Left forelimb (tissue), 1 donor: ENCODE measurements around the gene ECE2.

Experiments used
- DNase-seq: peaks from one replicate; pipeline ENCODE4 v3.0.0-alpha.2; 2018; ENCODE audit warnings: low spot score

ECE2 gene

GRCh38 chr3:184275961-184276910, at the start of gene ECE2:
Gene ECE2, plus strand, starts transcription at chr3:184276022. Its CDS starts 132 bp downstream, at chr3:184276154.
- no peak for DNase-seq

GRCh38 chr3:184227481-184227935, 48.3 kb upstream of the ECE2 start:
- DNase-seq: no peak

DNA sequence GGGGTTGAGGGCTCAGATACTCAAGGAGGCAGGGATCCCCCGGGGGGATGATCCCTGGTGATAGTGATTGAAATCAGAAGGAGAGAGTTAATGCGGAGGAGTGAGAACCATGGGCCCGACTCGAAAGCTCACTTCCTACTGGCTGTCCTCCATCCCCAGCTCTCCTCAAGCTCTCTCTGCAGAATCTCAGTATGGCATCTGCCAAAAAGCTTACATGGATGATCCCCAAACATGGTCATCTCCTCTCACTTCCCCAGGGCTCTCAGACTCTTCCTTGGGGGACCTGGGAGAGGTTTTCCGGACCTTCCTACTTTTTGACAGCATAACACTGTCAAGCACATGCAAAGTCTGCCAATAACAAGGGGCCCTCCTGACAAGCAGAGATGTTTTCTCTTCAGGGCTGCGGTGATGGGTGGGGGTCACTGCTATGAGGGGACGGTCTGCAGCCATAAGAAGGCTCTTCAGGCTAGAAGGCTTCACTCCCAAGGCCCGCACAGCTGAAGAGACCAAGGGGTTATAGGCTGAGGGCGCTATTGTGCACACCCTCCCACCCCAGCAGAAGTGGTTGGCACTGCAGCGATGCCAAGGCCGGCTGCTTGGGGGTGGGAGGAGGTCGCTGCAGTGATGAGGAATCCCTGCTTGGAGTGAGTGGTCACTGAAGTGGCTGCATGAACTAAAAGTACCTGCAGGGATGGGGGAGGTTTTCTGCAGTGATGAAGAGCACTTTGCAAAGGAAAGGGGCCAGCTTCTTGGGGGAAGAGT, 47.3 kb upstream of the ECE2 start:
- no peak for DNase-seq

GRCh38 chr3:184229394-184230080, 46.3 kb upstream of the ECE2 start, which contains the start of gene VWA5B2:
Gene VWA5B2, plus strand, starts transcription at chr3:184229585. Its CDS starts 944 bp downstream, at chr3:184230529.
- no peak for DNase-seq

DNA sequence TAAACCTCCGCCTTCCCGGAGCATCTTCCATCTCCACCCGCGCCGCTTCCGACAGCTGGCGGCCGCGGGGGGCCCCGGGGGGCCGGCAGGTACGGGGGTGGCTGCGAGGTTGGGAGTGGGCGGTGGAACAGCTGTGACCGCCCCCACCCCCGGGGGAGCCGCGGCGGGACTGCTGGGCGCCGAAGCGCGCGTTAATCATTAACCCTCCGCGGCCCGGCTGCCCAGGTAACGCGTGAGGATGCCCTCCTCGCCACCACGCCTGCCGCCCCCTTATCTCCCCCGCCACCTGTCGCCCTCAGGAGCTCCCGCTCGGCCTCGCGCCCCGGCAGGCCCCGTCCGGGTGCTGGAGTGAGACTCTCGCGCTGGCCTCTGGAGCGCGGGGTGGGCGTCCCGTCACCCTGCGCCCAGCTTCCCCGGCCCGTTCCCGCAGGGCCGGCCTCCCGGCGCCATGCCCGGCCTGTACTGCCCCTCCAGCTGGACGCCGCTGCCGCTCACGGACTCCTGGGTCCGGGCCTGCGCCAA, 45.7 kb upstream of the ECE2 start:
- DNase-seq: no peak

DNA sequence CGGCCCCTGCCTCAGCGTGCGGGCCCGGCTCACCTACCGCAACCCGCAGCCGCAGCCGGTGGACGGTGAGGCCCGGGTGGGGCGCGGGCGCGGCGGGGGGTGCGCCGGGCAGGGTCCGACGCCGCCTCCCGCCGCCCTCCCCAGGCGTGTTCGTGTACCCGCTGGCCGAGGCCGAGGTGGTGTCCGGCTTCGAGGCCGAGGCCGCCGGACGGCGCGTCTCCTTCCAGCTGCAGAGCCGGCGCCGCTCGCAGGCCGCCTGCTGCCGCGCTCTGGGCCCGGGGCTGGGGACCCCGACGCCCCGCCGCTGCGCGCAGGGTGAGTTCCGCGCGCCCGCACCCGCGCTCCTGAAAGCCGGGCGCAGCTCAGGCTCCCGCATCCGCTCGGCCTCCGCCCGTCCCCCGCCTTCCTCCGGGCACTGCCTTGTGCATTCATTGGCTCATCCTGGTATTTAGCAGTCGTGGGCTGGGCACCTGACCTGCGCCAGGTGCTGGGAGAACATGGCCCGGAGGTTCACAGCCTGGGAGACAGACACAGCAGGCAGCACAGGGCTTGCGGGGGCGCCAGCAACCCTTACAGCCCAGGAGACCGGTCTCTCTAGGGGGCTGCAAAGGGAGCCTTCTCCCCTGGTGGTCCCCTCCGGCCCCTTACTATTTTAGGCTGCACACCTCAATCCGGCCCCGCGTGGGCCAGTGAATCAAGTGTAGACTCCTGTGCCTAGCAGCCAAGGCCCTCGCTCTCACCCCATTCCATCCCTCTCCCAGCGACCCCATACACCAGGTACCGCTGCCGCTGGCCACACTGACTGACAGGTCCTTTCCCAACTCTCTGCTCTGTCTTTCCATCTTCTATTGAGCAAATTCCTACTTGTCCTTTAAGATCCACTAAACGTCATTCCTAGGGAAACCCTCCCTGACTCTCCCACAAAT, 45.0 kb upstream of the ECE2 start:
- DNase-seq: no peak

DNA sequence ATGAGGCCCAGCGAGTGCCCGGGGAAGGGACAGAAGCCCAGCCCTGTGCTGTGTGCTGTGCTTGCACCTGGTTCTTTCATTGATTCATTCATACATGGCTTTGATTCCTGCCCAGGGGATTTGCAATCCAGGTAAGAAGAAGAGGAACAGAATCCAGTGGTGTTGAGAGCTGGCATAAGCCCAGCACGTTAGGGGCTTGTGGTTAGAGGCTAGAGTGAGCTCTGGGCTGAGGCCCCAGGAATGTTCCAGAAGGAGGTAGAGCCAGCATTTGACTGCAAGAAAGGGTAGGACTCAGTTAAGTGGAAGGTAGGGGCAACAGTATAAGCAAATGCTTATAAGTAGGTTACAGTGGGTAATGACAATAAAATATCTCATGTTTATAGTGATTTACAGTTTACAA, 44.2 kb upstream of the ECE2 start:
- no peak for DNase-seq

- no peak for DNase-seq
These were observed 42.5 kb upstream of the ECE2 start for GRCh38 chr3:184233127-184233843.

- no peak for DNase-seq
These were observed 41.6 kb upstream of the ECE2 start for GRCh38 chr3:184234224-184234623.

GRCh38 chr3:184234671-184235380, 41.0 kb upstream of the ECE2 start:
- no peak for DNase-seq

- DNase-seq: no peak
These were observed 40.3 kb upstream of the ECE2 start for GRCh38 chr3:184235381-184236032.

DNA sequence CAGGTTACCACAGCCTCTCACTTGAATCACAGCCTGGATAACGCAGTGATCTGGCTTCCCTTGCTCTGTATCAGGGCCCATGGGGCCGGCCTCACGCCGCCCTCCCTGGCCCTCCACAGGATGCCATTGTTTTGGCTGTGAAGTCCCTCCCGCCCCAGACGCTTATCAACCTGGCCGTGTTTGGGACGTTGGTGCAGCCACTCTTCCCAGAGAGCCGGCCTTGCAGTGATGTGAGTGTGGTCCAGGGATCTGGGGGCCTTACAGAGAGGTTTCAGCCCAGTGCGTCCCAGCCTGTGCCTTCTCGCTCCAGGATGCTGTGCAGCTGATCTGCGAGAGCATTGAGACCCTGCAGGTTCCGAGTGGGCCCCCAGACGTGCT, 39.8 kb upstream of the ECE2 start:
- no peak for DNase-seq

- no peak for DNase-seq
These were observed 39.2 kb upstream of the ECE2 start for GRCh38 chr3:184236636-184237035.

DNA sequence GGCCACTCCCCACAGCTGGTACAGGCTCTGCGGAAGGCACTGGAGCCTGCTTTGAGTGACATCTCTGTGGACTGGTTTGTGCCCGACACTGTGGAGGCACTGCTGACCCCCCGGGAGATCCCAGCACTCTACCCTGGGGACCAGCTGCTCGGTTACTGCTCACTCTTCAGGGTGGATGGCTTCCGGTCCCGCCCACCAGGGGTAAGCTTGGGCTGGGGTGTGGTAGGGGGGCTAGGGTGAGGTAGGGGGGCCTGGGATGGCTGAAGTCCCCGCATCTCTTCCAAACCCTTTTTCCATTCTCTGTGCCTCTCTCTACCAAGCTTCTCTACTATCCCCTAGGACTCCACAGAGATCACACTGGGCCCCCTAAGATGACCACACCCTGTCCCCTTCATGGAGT, 38.6 kb upstream of the ECE2 start:
- no peak for DNase-seq

DNA sequence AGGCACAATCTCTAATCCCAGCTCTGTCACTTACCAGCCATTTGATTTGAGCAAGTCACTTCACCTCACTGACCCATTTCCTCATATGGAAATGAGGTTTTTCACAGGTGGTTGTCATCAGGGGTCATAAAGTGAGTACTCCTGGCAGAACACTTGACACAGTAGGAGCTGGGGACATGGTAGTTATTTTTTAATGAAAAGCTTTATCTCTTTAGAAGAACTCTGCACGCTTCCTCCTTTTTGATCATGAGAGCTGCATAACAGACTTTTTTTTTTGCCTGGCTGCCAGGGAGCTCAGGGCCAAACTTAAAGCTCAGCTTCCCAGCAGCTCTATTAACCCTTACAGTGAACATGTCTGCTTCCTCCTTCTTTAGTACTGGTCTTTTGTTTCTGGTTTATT, 38.0 kb upstream of the ECE2 start:
- DNase-seq: no peak

DNA sequence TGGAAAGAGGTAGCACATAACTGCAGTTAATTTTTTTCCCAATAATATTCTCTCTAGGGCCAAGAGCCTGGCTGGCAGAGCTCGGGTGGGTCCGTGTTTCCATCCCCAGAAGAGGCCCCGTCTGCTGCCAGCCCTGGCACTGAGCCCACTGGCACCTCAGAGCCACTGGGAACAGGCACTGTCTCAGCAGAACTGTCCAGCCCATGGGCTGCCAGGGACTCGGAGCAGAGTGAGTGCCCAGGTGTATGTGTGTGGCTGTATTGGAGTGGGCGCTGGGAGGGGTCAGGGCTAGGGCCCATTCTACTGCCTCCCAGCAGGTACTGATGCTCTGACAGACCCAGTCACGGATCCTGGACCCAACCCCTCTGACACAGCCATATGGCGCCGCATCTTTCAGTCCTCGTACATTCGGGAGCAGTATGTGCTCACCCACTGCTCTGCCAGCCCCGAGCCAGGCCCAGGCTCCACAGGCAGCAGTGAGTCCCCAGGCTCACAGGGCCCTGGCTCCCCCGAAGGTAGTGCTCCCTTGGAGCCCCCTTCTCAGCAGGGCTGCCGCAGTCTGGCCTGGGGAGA, 37.5 kb upstream of the ECE2 start:
- DNase-seq: no peak

- no peak for DNase-seq
These were observed 36.6 kb upstream of the ECE2 start for GRCh38 chr3:184239221-184239620.

DNA sequence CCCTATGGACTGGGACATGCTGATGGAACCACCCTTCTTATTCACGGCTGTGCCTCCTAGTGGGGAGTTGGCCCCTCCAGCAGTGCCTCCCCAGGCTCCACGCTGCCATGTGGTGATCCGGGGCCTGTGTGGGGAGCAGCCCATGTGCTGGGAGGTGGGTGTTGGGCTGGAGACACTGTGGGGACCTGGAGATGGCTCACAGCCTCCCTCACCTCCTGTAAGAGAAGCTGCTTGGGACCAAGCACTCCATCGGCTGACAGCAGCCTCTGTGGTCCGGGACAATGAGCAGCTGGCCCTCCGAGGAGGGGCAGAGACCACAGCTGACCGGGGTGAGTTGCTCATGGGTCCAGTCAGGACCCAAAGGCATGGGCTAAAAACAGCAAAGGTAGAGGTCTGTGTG, 36.1 kb upstream of the ECE2 start:
- no peak for DNase-seq
